Mucosa of rectum (tissue), 2 donors: ENCODE measurements around the gene RLN2.
A peak's percentile ranks its signal among the peaks of the same experiment; 100 is the strongest.
"Not testable (repeated sequence)": the region's sequence is repeated elsewhere in the genome, so short reads cannot be mapped to it uniquely, and the experiment has no call there.

Experiments
- H3K27ac ChIP-seq, 2 donors: one replicate each; pipeline ENCODE4 v1.7.0; 2013; ENCODE audit warnings: inconsistent platforms in 2 of 2, low read depth in 2 of 2, low read length in 2 of 2
- H3K27me3 ChIP-seq, 2 donors: one replicate each; pipeline ENCODE4 v1.7.0; 2013; ENCODE audit warnings: low read length in 2 of 2; ENCODE audit not compliant: control insufficient read depth in 2 of 2, insufficient read depth in 2 of 2
- H3K36me3 ChIP-seq, 2 donors: one replicate each; pipeline ENCODE4 v1.7.0; 2013; ENCODE audit warnings: low read length in 2 of 2; ENCODE audit not compliant: control insufficient read depth in 2 of 2, insufficient read depth in 2 of 2
- H3K4me1 ChIP-seq, 2 donors: one replicate each; pipeline ENCODE4 v1.7.0; 2013; ENCODE audit warnings: low read length in 2 of 2, mild to moderate bottlenecking in 1 of 2; ENCODE audit not compliant: control insufficient read depth in 2 of 2, insufficient read depth in 2 of 2
- H3K4me3 ChIP-seq, 2 donors: one replicate each; pipeline ENCODE4 v1.7.0; 2013; ENCODE audit warnings: low read length in 2 of 2
- H3K9ac ChIP-seq, 2 donors: one replicate each; pipeline ENCODE4 v1.7.0; 2013; ENCODE audit warnings: low read length in 2 of 2, low read depth in 1 of 2, mild to moderate bottlenecking in 1 of 2
- H3K9me3 ChIP-seq, 2 donors: one replicate each; pipeline ENCODE4 v1.7.0; 2013; ENCODE audit warnings: low read length in 2 of 2; ENCODE audit not compliant: control insufficient read depth in 2 of 2
- donor health status: healthy.
- donor health status: Normal muscosa, but diverticular disease.

Gene RLN2, protein sequence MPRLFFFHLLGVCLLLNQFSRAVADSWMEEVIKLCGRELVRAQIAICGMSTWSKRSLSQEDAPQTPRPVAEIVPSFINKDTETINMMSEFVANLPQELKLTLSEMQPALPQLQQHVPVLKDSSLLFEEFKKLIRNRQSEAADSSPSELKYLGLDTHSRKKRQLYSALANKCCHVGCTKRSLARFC

DNA sequence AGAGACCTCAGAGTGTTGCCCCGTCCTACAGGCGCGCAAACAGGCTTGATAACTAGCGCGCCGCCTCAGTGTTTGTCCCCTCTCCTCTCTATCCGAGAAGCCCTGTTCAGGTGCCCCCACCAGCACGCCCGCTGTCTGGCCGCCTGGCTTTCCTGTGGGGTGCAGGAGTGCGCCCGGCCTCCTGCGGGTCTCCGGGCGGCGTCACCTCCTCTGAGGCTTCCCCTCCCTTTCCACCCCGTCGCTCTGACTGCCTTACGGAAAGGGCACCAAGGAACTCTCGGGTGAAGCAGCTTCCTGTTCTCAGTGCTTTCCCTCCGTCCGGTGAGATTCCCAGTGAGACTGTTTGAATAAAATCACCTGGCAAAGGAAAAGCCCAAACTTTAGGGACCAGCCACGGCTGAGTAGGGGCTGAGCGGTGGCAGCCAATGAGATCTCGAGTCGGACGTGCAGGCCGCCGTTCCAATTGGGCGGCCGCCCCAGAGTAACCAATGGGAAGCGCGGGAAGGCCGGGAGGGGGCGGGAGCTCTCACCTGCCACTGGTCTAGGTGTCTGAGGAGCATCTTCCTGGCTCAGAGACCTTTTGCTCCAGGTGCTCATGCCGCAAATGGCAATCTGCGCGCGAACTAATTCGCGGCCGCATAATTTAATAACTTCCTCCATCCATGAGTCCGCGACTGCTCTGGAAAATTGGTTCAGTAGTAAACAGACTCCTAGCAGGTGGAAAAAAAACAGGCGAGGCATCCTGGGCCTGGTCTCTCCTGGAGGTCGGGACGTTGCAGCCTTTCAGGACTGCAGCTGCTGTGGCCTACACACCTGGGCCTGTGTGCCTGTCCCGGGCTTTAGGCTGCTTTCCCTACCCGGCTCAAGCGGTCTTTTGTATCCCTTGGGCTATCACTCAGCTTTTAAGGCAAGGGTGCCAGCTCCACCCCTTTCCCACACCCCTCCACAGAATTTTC lies at the start of gene RLN2:
TSS of gene RLN2 (minus strand) at position 877 of the 956 bp plus-strand sequence. CDS start at position 741, 136 bp downstream.
- not testable (repeated sequence) for H3K9ac ChIP-seq

DNA sequence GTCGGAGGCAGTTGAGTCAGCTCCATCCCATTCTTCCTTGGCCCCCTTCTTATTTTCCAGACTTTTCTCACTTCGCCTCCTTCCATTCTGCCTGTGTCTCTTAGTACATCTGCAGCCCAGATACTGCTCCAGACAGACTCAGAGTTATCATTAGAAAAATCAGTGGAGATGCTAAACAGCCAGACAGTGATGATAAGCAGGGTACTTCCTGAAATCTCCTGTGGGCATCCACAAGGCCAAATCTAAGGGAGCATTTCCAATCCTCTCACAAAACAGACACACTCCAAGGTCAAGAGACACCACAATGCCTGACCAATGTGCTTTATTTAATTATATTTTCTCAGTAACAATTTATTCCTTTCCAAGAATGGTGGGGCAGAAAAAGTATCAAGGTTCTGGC lies 49.7 kb upstream of the RLN2 start:
- H3K4me1 ChIP-seq = no peaks in the 10 kb centered on the region
- no peaks in the 10 kb centered on the region for H3K9me3 ChIP-seq

More for the DNA sequence above, at the start of gene RLN2:
- H3K27ac ChIP-seq, H3K36me3 ChIP-seq, H3K9me3 ChIP-seq, H3K4me1 ChIP-seq, H3K27me3 ChIP-seq: not testable (repeated sequence)
- peak within 1 kb of the TSS; percentile 34 to 50 for H3K4me3 ChIP-seq

DNA sequence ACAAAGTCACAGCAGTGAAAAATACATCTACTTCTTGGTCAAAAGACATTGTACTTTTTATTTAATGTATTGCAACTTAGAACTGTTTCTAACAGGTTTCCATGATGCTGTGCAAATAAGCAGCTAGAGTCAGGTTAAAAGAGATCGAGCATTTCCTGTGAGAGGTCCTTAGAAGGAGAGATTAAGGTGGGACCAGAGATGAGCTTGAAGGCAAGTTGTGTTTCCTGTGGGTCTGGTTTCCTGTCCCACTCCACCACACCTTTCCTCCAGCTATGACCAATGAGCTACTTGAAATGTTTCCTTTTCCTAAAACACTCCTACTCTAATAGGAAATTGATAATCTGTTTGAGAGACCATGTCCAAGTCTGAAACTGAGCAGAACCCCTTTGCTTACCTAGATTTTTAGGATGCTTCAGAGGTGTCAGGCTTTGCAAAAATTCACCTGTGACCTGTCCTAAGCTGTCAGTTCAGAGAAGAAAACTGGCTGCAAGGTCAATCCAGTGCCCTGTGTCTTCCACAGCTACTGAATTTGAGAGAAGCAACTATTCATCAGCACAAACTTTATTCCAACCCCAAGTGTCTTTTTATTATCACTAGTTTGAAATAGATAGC lies 48.2 kb upstream of the RLN2 start:
- Histone ChIP-seq H3K27me3 (no peaks in the 10 kb centered on the region), H3K4me3 (no peak overlapping the region), H3K4me1 (no peaks in the 10 kb centered on the region), H3K36me3 (no peaks in the 10 kb centered on the region), H3K27ac (no peak overlapping the region), H3K9ac (no peak overlapping the region), H3K9me3 (no peaks in the 10 kb centered on the region)

More for the DNA sequence above, 49.7 kb upstream of the RLN2 start:
- Histone ChIP-seq H3K4me3 (no peak overlapping the region), H3K9ac (no peak overlapping the region), H3K36me3 (no peaks in the 10 kb centered on the region), H3K27me3 (no peaks in the 10 kb centered on the region), H3K27ac (no peak overlapping the region)

DNA sequence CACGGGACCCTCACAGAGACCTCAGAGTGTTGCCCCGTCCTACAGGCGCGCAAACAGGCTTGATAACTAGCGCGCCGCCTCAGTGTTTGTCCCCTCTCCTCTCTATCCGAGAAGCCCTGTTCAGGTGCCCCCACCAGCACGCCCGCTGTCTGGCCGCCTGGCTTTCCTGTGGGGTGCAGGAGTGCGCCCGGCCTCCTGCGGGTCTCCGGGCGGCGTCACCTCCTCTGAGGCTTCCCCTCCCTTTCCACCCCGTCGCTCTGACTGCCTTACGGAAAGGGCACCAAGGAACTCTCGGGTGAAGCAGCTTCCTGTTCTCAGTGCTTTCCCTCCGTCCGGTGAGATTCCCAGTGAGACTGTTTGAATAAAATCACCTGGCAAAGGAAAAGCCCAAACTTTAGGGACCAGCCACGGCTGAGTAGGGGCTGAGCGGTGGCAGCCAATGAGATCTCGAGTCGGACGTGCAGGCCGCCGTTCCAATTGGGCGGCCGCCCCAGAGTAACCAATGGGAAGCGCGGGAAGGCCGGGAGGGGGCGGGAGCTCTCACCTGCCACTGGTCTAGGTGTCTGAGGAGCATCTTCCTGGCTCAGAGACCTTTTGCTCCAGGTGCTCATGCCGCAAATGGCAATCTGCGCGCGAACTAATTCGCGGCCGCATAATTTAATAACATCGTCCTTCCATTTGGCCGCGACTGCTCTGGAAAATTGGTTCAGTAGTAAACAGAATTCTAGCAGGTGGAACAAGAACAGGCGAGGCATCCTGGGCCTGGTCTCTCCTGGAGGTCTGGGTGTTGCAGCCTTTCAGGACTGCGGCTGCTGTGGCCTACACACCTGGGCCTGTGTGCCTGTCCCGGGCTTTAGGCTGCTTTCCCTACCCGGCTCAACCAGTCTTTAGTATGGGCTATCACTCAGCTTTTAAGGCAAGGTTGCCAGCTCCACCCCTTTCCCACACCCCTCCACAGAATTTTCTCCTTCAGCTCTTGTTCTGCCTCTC lies 34.8 kb upstream of the RLN2 start, which contains the start of gene RLN1:
TSS of gene RLN1 (minus strand) at position 885 of the 990 bp plus-strand sequence. CDS start at position 755, 130 bp downstream.
- not testable (repeated sequence) for H3K36me3 ChIP-seq, H3K9ac ChIP-seq, H3K9me3 ChIP-seq, H3K4me1 ChIP-seq, H3K27ac ChIP-seq, H3K27me3 ChIP-seq
- H3K4me3 ChIP-seq = peak within 1 kb of the TSS in 1 of 2 donors; percentile 54

DNA sequence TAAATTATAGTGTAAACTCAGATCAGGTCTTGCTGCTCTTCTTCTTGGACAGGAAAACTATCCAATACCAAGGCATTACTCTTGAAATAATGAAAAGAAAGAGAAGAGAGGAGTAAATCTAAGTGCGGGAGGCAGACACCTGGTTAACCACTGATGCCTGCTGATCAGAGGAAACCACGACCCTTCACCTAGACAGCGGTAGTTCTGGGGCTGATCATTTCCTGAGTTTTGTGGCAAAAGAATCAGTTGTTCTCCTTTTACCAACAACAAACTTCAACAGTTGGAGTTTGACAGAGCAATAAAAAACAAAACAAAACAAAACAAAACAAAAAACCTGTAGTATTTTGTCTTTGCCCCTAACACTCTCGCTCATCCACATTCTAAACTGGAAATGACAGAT lies 32.2 kb upstream of the RLN2 start:
- Histone ChIP-seq H3K4me1 (no peaks in the 10 kb centered on the region), H3K4me3 (no peak overlapping the region), H3K36me3 (no peaks in the 10 kb centered on the region), H3K9ac (no peak overlapping the region), H3K27ac (no peak overlapping the region), H3K27me3 (no peaks in the 10 kb centered on the region), H3K9me3 (no peaks in the 10 kb centered on the region)

DNA sequence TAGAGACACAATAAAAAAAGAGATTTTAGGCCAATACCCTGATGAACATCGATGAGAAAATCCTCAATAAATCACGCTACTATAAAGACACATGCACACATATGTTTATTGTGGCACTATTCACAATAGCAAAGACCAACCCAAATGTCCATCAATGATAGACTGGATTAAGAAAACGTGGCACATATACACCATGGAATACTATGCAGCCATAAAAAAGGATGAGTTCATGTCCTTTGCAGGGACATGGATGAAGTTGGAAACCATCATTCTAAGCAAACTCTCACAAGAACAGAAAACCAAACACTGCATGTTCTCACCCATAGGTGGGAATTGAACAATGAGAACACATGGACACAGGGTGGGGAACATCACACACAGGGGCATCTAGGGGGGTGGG lies 26.8 kb upstream of the RLN2 start:
- not testable (repeated sequence) for H3K36me3 ChIP-seq, H3K4me3 ChIP-seq, H3K4me1 ChIP-seq, H3K9ac ChIP-seq, H3K27ac ChIP-seq, H3K9me3 ChIP-seq, H3K27me3 ChIP-seq

DNA sequence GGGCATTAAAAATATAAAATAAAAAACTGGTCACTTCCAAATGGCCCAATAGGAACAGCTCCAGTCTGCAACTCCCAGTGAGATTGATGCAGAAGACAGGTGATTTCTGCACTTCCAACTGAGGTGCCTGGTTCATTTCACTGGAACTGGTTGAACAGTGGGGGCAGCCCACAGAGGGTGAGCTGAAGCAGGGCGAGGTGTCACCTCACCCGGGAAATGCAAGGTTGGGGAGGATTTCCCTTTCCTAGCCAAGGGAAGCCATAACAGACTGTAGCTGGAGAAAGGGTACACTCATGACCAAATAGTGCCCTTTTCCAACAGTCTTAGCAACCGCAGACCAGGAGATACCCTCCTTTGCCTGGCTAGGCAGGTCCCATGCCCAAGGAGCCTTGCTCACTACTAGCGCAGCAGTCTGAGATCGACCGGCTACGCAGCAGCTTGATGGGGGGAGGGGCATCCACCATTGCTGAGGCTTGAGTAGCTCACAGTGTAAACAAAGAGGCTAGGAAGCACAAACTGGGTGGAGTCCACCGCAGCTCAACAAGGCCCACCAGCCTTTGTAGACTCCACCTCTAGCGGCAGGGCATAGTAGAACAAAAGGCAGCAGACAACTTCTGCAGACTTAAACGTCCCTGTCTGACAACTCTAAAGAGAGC lies 22.5 kb upstream of the RLN2 start:
- H3K36me3 ChIP-seq = no peaks in the 10 kb centered on the region
- H3K4me3 ChIP-seq = no peak overlapping the region

DNA sequence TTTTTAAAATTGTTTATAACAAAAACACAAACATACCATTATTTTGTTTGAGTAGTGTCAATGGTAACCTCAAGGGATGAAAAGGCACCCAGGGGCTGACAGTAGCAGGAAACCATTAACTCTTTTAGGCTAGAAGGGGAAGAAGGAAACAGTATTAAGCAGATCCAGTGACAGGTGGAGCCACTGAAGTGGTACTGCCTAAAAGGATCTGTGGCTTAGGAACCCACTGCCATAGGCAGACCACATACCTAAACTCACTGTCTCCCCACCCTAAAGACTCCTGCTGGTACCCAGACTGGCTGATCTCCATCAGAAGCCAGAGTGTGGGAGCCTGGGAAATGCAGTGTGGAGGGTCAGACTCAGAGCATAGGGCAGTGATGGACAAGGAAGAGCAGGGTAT lies 21.7 kb upstream of the RLN2 start:
- no peaks in the 10 kb centered on the region for H3K9me3 ChIP-seq
- H3K27me3 ChIP-seq = no peaks in the 10 kb centered on the region
- no peak overlapping the region for H3K27ac ChIP-seq
- no peak overlapping the region for H3K4me3 ChIP-seq
- no peak overlapping the region for H3K9ac ChIP-seq
- H3K4me1 ChIP-seq = no peaks in the 10 kb centered on the region
- H3K36me3 ChIP-seq = no peaks in the 10 kb centered on the region

More for the DNA sequence above, 22.5 kb upstream of the RLN2 start:
- no peaks in the 10 kb centered on the region for H3K9me3 ChIP-seq
- H3K4me1 ChIP-seq = no peaks in the 10 kb centered on the region
- no peak overlapping the region for H3K9ac ChIP-seq
- no peaks in the 10 kb centered on the region for H3K27me3 ChIP-seq
- no peak overlapping the region for H3K27ac ChIP-seq

DNA sequence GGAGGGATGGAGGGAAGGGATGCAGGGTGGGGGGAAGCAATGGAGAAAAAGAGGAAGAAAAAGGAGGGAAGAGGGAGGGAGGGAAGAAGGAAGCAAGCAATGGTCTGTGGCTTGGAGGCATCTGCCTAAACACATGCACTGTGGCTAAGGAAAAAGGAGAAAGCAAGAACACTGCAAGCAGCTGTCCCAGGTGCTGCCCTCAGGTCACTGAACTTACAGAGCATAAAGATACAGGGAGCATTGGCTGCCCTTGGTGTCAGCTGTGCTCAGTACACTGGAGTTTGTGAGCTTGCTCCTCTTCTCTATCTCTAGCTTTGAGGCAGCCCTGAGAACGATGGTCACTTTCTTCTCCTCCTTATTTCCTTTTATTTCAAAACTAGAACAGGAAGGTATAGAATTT lies 17.1 kb upstream of the RLN2 start:
- H3K9ac ChIP-seq = not testable (repeated sequence)

More for the DNA sequence above, 17.1 kb upstream of the RLN2 start:
- H3K4me1 ChIP-seq, H3K4me3 ChIP-seq, H3K27me3 ChIP-seq, H3K36me3 ChIP-seq, H3K9me3 ChIP-seq, H3K27ac ChIP-seq: not testable (repeated sequence)
